Activated CD4-positive, alpha-beta T cell treated with anti-CD3 and anti-CD28 coated beads for 36 hours (primary cell): ENCODE measurements around the gene FIG4. TPM values are rescaled to one million over a fixed set of nuclear protein-coding genes. Genes with fewer than 3 reads are reported as not detected.
A peak's percentile ranks its signal among the peaks of the same experiment; 100 is the strongest.
"Not testable (repeated sequence)": the region's sequence is repeated elsewhere in the genome, so short reads cannot be mapped to it uniquely, and the experiment has no call there.

ENCODE experiments used
- ATAC-seq: fragments of 200-7000 bp; cut with Tn5 transposase; one replicate; pipeline ENCODE4 v1.10.0; 2021; ENCODE audit warnings: mild to moderate bottlenecking, moderate library complexity
- CTCF ChIA-PET: fragments of 350-600 bp; sonication (Branson Sonifier 250); formaldehyde crosslinking; loops from one replicate; lab custom pipeline; 2021; ENCODE audit warnings: antibody characterized with exemption; lab: Charles Lee
- POLR2A ChIA-PET: fragments of 350-600 bp; sonication (Branson Sonifier 250); formaldehyde crosslinking; loops from one replicate; lab custom pipeline; 2021; ENCODE audit warnings: antibody characterized with exemption, inconsistent platforms; lab: Charles Lee
- DNase-seq: peaks from one replicate; pipeline ENCODE4 v3.0.0-alpha.2; 2020
- H3K27ac Mint-ChIP-seq: one replicate; pipeline ENCODE4 v1.8.0; 2021; ENCODE audit warnings: mixed read lengths
- H3K27me3 Mint-ChIP-seq: one replicate; pipeline ENCODE4 v1.8.0; 2021; ENCODE audit warnings: mixed read lengths
- H3K36me3 Mint-ChIP-seq: one replicate; pipeline ENCODE4 v1.8.0; 2021; ENCODE audit warnings: low read depth, mixed read lengths
- H3K4me1 Mint-ChIP-seq: one replicate; pipeline ENCODE4 v1.8.0; 2021; ENCODE audit warnings: mixed read lengths
- H3K4me3 Mint-ChIP-seq: one replicate; pipeline ENCODE4 v1.8.0; 2021; ENCODE audit warnings: mild to moderate bottlenecking, moderate library complexity, mixed read lengths
- H3K9me3 Mint-ChIP-seq: one replicate; pipeline ENCODE4 v1.8.0; 2021; ENCODE audit warnings: low read depth, mixed read lengths
- intact Hi-C, 2 experiments: fragments of 100-400 bp; cut with DNase I in 1 of 2; cut with micrococcal nuclease in 1 of 2; formaldehyde crosslinking; loops; one replicate each; pipeline versions ENCODE4 v1.14.2 to v1.15.1; 2022 to 2024; cut with DNase I, micrococcal nuclease
- total RNA-seq, 2 experiments: library from RNA; stranded (reverse); gene quantifications; one replicate each; pipeline ENCODE4 v1.2.3, GENCODE V29; 2021

Gene FIG4
- total RNA-seq, 2 experiments from 2014 or later = 14.4 to 17.5 TPM

- no peaks in the 10 kb centered on the region for H3K36me3 Mint-ChIP-seq
- no peaks in the 10 kb centered on the region for H3K9me3 Mint-ChIP-seq
- DNase-seq = no peak
- H3K4me1 Mint-ChIP-seq = no peaks in the 10 kb centered on the region
- no peak overlapping the region for H3K4me3 Mint-ChIP-seq
- H3K27ac Mint-ChIP-seq = no peak overlapping the region
- intact Hi-C loops = no loop called here
- no peaks in the 10 kb centered on the region for H3K27me3 Mint-ChIP-seq
- ATAC-seq = no peak
- ChIA-PET POLR2A (no interaction called here), CTCF (interaction anchor here (0.6 kb wide), 1 partner anchor 162 kb away, joined by 3 read pairs; no protein-coding TSS in a partner anchor)
These were observed 163.6 kb downstream of the FIG4 start for GRCh38 chr6:109854541-109855308.

- H3K9me3 Mint-ChIP-seq, H3K36me3 Mint-ChIP-seq, intact Hi-C loops, H3K27me3 Mint-ChIP-seq, CTCF ChIA-PET, H3K4me1 Mint-ChIP-seq, H3K4me3 Mint-ChIP-seq, H3K27ac Mint-ChIP-seq, POLR2A ChIA-PET, ATAC-seq, DNase-seq: not testable (repeated sequence)
These were observed 164.5 kb downstream of the FIG4 start for GRCh38 chr6:109855476-109856040.

GRCh38 chr6:109861946-109862345 lies 170.8 kb downstream of the FIG4 start:
- ChIA-PET CTCF (interaction anchor here (1.3 kb wide), 2 partner anchors 23 to 178 kb away, joined by 3 to 4 read pairs; no protein-coding TSS in a partner anchor), POLR2A (no interaction called here)
- no peak for ATAC-seq
- Mint-ChIP-seq H3K36me3 (no peaks in the 10 kb centered on the region), H3K4me1 (no peaks in the 10 kb centered on the region), H3K9me3 (no peaks in the 10 kb centered on the region), H3K27me3 (no peaks in the 10 kb centered on the region), H3K27ac (no peak overlapping the region), H3K4me3 (no peak overlapping the region)
- intact Hi-C loops = no loop called here
- DNase-seq = no peak

DNA sequence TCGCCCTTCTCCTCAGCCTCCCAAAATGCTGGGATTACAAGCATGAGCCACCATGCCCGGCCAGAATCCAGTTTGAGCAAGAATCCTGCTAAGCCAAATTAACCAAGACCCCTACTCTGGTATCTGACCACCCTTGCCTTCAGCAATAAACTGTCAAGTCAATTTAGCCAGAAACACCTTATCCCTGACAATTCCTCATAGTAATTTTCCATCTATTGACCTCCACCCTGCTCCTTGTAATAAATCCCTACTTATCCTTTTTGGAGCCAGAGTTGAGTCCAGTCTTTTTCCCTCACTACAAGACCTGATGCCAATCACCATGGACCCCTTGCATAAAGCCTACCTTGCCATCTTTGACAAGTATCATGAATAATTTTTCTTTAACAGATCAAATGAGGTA lies 173.0 kb downstream of the FIG4 start:
- intact Hi-C loops = no loop called here
- DNase-seq (no peak), ATAC-seq (no peak)
- H3K27me3 Mint-ChIP-seq = no peaks in the 10 kb centered on the region
- no peak overlapping the region for H3K4me3 Mint-ChIP-seq
- H3K9me3 Mint-ChIP-seq = no peaks in the 10 kb centered on the region
- ChIA-PET POLR2A (no interaction called here), CTCF (no interaction called here)
- H3K36me3 Mint-ChIP-seq = no peaks in the 10 kb centered on the region
- H3K4me1 Mint-ChIP-seq = no peaks in the 10 kb centered on the region
- H3K27ac Mint-ChIP-seq = no peak overlapping the region

DNA sequence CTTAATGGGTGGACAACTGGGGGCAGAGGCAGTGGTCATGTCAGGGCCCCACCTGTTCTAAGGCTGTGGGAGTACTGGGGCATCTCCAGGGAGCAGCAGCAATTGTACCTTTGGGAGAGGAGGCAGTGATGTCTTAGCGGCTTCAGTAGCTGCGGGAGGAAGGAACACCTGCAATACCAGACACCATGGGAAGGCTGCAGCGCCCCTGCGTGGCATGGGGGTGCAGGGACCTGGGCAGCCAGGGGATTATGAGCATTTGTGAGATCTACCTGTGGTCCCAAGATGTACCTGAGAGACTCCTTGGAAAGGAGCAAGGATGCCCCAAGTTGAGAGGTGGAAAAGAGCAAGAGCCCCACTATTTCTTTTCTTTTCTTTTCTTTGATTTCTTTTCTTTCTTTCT lies 174.9 kb downstream of the FIG4 start:
- intact Hi-C loops = no loop called here
- CTCF ChIA-PET = interaction anchor here (0.6 to 0.8 kb wide), 2 partner anchors 39 to 174 kb away, joined by 3 read pairs; no protein-coding TSS in a partner anchor
- H3K4me1 Mint-ChIP-seq = no peaks in the 10 kb centered on the region
- H3K27me3 Mint-ChIP-seq = no peaks in the 10 kb centered on the region
- H3K27ac Mint-ChIP-seq = no peak overlapping the region
- no peaks in the 10 kb centered on the region for H3K9me3 Mint-ChIP-seq
- POLR2A ChIA-PET = no interaction called here
- DNase-seq = peak; percentile 11
- no peaks in the 10 kb centered on the region for H3K36me3 Mint-ChIP-seq
- ATAC-seq = no peak
- no peak overlapping the region for H3K4me3 Mint-ChIP-seq

GRCh38 chr6:109867009-109867969 lies 176.2 kb downstream of the FIG4 start:
- DNase-seq (no peak), ATAC-seq (no peak)
- H3K4me3 Mint-ChIP-seq = no peak overlapping the region
- no peaks in the 10 kb centered on the region for H3K36me3 Mint-ChIP-seq
- ChIA-PET POLR2A (no interaction called here), CTCF (interaction anchor here (0.7 to 1.4 kb wide), 2 partner anchors 10 to 1275 kb away, joined by 3 to 4 read pairs; no protein-coding TSS in a partner anchor)
- intact Hi-C loops = no loop called here
- no peaks in the 10 kb centered on the region for H3K27me3 Mint-ChIP-seq
- H3K27ac Mint-ChIP-seq = no peak overlapping the region
- H3K4me1 Mint-ChIP-seq = no peaks in the 10 kb centered on the region
- no peaks in the 10 kb centered on the region for H3K9me3 Mint-ChIP-seq

DNA sequence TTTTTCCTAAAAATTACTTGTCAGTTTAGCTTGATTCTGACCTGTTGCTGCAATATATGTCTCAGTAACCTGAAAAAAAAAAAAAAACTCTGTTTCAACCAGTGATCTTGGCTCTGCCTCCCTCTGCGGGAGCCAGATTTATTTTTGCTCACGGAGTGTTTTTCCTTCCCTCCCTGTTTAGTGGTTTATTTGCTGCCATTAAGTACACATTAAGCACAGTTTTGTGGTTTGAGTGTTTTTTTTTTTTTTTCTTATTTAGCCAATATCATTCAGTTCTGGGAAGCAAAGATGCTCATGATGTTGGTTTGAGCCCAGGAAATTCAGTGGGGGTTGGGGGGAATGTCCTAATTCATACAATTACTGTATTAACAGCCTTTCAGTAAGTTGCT lies 176.9 kb downstream of the FIG4 start:
- H3K27me3 Mint-ChIP-seq = no peaks in the 10 kb centered on the region
- DNase-seq (no peak), ATAC-seq (no peak)
- H3K9me3 Mint-ChIP-seq = no peaks in the 10 kb centered on the region
- ChIA-PET POLR2A (no interaction called here), CTCF (interaction anchor here (1.4 kb wide), 1 partner anchor 10 kb away, joined by 3 read pairs; no protein-coding TSS in a partner anchor)
- no peak overlapping the region for H3K4me3 Mint-ChIP-seq
- no peak overlapping the region for H3K27ac Mint-ChIP-seq
- intact Hi-C loops = no loop called here
- no peaks in the 10 kb centered on the region for H3K36me3 Mint-ChIP-seq
- no peaks in the 10 kb centered on the region for H3K4me1 Mint-ChIP-seq

DNA sequence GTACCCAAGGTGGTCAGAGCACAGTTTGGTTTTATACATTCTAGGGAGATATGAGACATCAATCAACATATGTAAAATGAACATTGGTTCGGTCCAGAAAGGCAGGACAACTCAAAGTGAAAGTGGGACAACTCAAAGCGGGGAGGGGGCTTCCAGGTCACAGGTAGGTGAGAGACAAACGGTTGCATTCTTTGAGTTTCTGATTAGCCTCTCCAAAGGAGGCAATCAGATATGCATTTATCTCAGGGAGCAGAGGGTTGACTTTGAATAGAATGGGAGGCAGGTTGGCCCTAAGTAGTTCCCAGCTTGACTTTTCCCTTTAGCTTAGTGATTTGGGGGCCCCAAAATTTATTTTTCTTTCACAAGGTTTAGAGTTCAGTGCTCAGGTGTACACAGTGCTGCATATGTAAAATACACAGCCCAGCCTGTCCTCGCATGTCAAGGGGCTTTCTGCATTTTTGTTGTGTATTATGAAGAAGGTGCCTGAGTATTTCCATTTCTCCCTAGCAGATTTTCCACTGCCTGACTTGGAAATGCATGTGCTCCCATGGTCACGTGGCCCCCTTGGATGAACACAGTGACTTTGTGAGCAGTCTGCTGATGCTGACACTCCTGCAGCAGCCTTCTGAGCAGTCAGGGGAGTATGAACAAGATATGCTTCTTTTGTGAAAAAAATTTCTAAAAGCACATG lies 178.4 kb downstream of the FIG4 start:
- H3K4me3 Mint-ChIP-seq, H3K36me3 Mint-ChIP-seq, ATAC-seq, DNase-seq, intact Hi-C loops, H3K9me3 Mint-ChIP-seq, H3K27ac Mint-ChIP-seq, CTCF ChIA-PET, POLR2A ChIA-PET, H3K4me1 Mint-ChIP-seq, H3K27me3 Mint-ChIP-seq: not testable (repeated sequence)

DNA sequence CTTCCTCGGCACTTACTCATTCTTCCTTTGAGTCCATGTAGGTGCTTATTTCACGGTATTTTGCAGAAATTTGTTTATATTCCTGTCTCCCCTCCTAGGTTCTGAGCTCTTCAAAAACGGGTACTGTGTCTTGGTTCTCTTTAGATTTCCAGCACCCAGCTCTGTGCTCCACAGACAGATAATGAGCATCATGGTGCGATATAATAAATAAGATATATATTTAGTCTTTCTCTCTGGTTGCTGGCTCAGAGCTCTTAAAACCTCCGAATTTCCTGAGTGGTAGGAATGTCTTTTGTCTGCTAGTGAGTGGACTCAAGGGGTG lies 179.0 kb downstream of the FIG4 start:
- Mint-ChIP-seq H3K4me3 (no peak overlapping the region), H3K36me3 (no peaks in the 10 kb centered on the region), H3K4me1 (no peaks in the 10 kb centered on the region), H3K27ac (no peak overlapping the region), H3K9me3 (no peaks in the 10 kb centered on the region), H3K27me3 (peaks cover 5% of the 10 kb centered on the region)
- CTCF ChIA-PET = interaction anchor here (0.7 kb wide), 1 partner anchor 343 kb away, joined by 4 read pairs; no protein-coding TSS in a partner anchor
- intact Hi-C loops = no loop called here
- POLR2A ChIA-PET = no interaction called here
- ATAC-seq = no peak
- no peak for DNase-seq

GRCh38 chr6:109872549-109872948 lies 181.5 kb downstream of the FIG4 start:
- intact Hi-C loops = no loop called here

GRCh38 chr6:109872968-109873545 lies 182.0 kb downstream of the FIG4 start:
- Mint-ChIP-seq H3K27me3 (peaks cover 15% of the 10 kb centered on the region), H3K9me3 (no peaks in the 10 kb centered on the region), H3K36me3 (no peaks in the 10 kb centered on the region), H3K4me3 (no peak overlapping the region), H3K27ac (no peak overlapping the region), H3K4me1 (no peaks in the 10 kb centered on the region)
- POLR2A ChIA-PET = no interaction called here
- CTCF ChIA-PET = no interaction called here
- intact Hi-C loops = no loop called here
- no peak for ATAC-seq
- no peak for DNase-seq

More at GRCh38 chr6:109872549-109872948, 181.5 kb downstream of the FIG4 start:
- ChIA-PET CTCF (no interaction called here), POLR2A (no interaction called here)
- H3K27ac Mint-ChIP-seq = no peak overlapping the region
- H3K4me3 Mint-ChIP-seq = no peak overlapping the region
- H3K4me1 Mint-ChIP-seq = no peaks in the 10 kb centered on the region
- no peak for ATAC-seq
- no peaks in the 10 kb centered on the region for H3K36me3 Mint-ChIP-seq
- DNase-seq = no peak
- H3K9me3 Mint-ChIP-seq = no peaks in the 10 kb centered on the region
- H3K27me3 Mint-ChIP-seq = peaks cover 11% of the 10 kb centered on the region
